Right hindlimb (tissue), 1 donor: ENCODE results near the gene SF3B1.
"Not testable (repeated sequence)": the region's sequence is repeated elsewhere in the genome, so short reads cannot be mapped to it uniquely, and the experiment has no call there.

ENCODE experiments used
- DNase-seq: peaks from one replicate; pipeline ENCODE4 v3.0.0-alpha.2; 2018

SF3B1 gene

DNA sequence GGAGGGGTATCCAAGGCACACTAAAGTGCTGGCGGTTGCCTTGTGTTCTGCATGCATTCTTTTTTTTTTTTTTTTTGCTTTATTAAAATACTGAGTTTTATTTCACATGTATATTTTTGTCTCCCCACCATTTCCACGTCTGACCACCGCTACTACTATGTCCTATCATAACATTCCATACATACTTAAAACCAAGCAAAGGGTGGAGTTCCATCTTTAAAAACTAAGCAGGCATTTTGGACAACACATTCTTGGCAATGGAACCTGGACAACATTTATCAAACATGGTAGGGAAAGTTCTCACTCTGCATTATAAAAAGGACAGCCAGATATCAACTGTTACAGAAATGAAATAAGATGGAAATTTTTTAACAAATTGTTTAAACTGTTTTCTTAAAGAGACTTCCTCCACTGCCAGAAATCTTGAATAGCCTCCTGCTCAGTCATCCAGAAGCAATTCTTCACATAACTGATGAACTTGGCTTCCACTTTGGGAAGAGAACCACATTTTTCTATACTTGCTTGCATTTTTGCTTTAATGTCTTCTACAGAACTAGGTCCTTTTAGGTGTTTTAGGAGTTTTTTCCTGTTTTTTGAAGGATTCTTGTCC, 55.4 kb downstream of the SF3B1 start:
- not testable (repeated sequence) for DNase-seq

DNA sequence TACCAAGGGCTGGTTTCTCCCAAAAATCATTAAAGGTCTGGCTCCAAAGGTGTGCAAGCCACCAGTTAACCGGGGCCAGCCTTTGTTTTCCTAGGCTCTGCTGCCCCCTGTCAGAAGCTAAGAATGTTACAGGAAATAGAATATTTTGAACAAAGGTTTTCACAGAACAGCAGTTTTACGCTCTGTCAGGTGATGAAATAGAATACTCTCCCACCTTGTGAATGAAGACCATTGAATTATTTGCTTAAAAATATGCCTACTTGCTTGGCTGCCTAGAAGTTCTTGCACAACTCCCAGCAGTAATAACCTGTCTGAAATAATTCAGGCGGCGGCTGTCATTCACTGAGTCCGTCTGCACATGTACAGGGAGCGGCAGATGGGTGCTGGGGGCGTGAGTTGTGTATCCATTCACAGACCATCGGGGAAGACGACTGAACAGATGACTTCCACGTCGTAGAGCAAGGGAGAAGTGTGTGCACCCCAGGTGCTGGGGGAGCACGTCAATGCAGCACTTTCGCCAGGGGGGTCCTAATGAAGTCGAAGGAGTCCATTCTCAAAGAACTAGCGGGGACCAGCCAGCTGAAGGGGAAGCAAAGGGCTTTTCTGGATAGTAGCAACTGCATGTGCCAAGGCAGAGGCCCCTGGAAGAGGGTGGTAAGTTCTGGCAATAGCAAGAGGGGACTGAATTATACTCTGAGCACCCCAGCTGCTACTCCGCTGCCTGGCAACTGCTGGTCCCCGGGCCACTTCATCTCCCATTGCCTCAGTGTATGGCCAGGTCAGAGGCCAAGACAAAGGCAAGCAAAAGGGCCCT, 56.1 kb downstream of the SF3B1 start:
- peak; percentile 43 for DNase-seq

DNA sequence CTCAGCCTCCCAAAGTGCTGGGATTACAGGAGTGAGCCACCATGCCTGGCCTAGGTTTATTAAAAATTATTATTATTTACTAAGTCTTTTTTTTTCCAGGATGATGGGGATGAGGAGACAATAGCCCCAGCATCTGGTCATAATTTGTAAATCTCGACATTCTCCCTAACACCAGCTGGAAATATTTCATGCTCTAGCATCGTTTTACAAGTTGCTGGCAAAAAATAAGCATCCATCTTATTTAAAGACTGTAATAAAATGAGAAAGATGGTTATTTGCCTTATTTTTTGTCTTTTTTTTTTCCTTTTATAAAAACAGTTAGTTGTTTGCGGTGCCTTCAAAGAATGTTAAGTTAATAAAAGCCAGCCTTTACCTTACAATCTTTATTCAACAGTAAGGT, 56.7 kb downstream of the SF3B1 start:
- no peak for DNase-seq

DNA sequence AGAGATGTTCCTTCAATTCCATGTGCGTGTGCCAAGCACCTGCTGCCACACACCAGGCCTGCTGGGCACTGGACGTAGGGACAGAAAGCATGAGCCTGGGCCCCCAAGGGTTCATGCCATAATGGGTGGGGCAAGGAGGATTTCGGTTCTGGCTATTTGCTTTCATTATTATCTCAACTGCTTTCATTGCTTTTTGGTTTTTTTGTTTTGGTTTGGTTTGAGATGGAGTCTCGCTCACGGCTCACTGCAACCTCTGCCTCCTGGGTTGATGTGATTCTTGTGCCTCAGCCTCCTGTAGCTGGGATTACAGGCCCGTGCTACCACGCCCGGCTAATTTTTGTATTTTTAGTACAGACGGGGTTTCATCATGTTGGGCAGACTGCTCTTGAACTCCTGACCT, 57.2 kb downstream of the SF3B1 start:
- DNase-seq = no peak

GRCh38 chr2:197372592-197372991, 62.2 kb downstream of the SF3B1 start:
- DNase-seq = no peak

DNA sequence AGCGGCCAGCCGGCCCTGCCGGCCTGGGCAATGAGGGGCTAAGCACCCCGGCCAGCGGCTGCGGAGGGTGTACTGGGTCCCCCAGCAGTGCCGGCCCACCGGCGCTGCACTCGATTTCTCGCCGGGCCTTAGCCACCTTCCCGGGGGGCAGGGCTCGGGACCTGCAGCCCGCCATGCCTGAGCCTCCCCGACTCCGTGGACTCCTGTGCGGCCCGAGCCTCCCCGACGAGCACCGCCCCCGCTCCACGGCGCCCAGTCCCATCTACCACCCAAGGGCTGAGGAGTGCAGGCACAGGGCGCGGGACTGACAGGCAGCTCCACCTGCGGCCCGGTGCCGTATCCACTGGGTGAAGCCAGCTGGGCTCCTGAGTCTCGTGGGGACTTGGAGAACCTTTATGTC, 64.2 kb downstream of the SF3B1 start:
- DNase-seq = not testable (repeated sequence)

DNA sequence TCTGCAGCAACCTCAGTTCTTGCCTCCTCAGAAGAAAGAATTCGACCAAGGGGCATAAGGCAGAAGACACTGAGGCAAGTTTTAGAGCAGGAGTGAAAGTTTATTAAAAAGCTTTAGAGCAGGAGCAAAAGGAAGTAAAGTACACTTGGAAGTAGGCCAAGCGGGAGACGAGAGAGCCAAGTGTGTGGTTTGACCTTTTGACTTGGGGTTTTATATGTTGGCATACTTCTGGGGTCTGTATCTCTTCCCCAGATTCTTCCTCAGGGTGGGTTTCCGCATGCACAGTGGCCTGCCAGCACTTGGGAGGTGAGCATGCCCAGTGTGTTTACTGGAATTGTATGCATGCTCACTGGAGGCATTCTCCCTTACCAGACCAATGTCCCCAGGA, 64.9 kb downstream of the SF3B1 start:
- no peak for DNase-seq

GRCh38 chr2:197369228-197369932, 65.4 kb downstream of the SF3B1 start:
- no peak for DNase-seq

DNA sequence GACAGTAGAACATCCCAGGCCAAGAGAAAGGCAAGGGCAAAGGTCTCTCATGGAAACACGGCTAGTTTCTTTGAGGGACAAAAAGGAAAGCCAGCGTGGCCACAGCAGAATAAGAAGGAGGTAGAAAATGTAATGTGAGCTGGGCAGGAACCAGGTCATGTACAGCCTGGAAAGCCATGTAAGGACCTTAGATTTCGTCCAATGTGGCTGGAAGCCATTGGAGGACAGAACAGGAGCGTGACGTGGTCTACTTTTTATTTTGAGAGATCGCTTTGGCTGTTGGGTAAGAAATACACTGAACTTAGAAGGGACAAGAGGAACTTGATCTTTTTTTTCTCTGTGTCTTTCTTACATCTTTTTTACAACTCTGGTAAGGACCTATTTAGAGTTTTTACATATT, 66.4 kb downstream of the SF3B1 start:
- DNase-seq = no peak

DNA sequence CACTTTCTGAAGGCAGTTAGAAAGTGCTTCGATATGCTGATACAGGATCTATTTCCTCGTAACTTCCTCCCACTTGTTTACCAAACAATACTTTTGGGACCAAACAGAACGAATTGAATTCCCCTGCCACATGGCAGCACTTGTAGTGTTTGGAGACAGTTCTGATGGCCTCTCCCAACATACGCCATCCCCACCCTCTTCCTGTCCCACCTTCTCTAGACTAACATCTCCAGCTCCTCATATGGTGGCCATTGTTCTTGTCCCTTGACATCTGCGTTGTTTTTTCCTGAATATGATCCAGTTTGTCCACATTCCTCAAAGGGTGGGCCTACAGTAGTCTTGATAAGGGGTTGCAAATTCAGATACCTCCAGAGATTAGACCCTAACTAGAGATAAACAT, 70.8 kb downstream of the SF3B1 start:
- DNase-seq = no peak

DNA sequence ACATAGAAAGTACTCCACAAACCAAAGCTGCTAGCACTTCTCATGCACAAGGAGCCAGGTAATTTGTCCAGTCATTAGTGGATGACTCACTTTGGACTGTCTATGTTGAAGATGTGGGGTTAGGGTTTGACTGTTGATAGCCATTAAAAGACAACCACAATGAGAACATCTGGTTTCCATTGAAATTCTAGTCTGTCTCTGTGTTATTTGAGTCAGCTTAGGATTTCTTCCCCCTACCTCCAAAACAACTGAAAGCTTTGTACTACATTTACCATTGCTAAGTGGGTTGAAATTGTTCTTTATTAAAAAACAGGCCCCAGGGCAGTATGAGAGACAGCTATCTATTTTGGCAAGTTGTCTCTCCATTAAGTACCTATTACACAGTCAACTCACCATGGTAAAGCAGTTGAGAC, 74.1 kb downstream of the SF3B1 start:
- no peak for DNase-seq

DNA sequence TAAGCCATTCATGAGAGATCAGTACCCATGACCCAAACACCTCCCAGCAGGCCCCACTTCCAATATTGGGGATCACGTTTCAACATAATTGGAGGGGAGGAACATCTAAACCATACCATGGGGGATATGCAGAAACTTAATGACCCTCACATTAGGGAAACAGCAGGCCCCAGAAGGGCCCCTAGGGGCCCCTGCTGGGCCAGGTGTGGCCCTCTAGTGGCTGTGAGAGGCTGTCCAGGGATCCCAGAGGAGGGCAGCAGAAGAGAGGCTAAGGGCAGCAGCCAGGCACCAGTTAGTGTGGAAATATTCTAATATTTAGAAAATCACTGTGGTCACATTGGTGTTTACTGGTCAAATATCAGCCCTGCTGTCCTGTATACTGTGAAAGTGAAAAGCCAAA, 75.0 kb downstream of the SF3B1 start:
- DNase-seq = no peak

- DNase-seq = no peak
Measured at GRCh38 chr2:197358931-197359330, 75.9 kb downstream of the SF3B1 start.

GRCh38 chr2:197357986-197358385, 76.8 kb downstream of the SF3B1 start:
- no peak for DNase-seq

DNA sequence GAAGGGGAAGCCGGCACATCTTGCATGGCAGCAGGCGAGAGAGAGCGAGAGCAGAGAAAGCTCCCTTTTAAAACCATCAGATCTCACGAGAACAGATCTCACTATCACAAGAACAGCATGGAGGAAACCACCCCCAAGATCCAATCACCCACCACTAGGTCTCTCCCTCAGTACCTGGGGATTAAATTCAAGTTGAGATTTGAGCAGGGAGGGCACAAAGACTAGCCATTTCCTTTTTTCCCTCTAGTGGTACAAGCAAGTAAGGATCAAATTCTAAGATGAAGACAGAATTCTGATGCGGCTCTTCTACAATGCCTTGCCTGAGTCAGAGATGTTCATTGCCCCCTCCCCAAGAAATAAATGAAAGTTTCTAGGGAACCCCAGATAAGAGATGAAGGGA, 78.7 kb downstream of the SF3B1 start:
- DNase-seq = no peak

GRCh38 chr2:197354169-197354558, 80.7 kb downstream of the SF3B1 start:
- no peak for DNase-seq

- no peak for DNase-seq
Measured at GRCh38 chr2:197353393-197354168, 81.2 kb downstream of the SF3B1 start.

DNA sequence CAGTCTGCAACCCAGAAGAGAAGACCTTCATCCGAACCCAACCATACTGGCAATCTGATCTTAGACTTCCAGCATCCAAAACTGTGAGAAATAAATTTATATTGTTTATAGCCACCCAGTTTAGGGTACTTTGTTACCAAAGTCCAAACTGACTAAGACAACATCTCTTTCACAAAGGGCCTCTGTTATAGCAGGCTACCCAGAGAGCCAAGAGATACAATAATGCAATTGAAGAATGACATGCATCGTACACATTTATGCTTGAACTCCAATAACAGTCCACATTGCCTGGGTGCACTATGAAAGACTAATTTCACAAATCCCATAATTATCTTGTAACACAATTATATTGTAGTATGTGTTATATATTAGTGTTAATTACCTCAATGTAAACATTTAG, 85.1 kb downstream of the SF3B1 start:
- no peak for DNase-seq

DNA sequence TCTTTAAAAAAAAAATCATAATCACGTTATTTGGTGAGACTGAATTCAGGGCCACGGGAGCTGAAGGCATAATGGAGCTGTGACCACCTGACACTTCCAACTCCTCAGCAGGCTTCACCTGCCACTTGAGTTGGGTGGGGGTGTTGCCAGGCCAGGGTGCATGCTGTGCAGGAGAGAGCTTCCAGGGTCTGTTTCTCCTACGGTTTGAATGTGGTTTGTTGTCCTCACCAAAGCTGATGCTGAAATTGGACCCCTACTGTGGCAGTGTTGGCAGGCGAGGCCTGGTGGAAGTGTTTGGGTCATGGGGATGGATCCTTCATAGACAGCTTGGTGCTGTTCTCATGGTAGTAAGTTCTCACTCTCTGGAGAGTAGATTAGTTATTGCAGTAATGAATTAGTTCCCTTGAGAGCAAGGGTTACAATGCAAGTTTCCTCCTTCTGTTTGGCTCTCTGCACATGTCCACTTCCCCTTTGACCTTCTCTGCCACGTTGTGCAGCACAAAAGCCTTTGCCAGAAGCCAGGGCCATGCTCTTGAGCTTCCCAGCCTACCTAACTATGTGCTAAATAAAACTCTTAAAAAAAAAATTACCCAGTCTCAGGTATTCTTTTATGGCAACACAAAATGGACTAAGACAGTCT, 86.0 kb downstream of the SF3B1 start:
- DNase-seq = no peak

DNA sequence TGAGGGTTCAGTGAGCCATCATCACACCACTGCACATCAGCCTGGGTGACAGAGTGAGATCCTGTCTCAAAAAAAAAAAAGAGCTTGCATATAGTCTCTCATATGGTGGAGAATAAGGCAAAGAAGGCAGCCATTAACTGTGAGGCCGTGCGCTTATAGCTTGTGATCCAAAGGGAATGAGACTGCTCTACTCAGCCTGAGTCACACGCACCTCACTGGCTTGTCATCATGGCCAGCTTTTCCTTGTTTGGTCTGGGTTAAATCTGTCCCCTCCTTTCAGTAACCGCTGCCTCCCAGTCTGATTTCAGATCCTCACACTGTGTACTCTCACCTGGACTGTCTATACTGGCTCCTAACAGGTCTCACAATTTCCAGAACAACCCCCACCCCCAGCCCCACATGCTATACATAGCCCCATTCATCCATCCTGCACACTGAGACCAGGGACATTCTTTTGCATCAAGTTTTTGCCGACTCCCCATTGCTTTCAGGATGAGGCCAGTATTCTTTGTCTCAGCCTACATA, 88.9 kb downstream of the SF3B1 start:
- DNase-seq = no peak

- not testable (repeated sequence) for DNase-seq
Measured at GRCh38 chr2:197343968-197344367, 90.9 kb downstream of the SF3B1 start.

- DNase-seq = no peak
Measured at GRCh38 chr2:197340591-197340990, 94.2 kb downstream of the SF3B1 start.
